HG03460 (cell line): ENCODE measurements around the gene ASB6.
A peak's percentile ranks its signal among the peaks of the same experiment; 100 is the strongest.

ENCODE experiments used
- ATAC-seq: cut with Tn5 transposase; IDR thresholded peaks from one replicate; pipeline ENCODE4 v1.9.1; 2021; ENCODE audit not compliant: unreplicated experiment

ASB6 gene

DNA sequence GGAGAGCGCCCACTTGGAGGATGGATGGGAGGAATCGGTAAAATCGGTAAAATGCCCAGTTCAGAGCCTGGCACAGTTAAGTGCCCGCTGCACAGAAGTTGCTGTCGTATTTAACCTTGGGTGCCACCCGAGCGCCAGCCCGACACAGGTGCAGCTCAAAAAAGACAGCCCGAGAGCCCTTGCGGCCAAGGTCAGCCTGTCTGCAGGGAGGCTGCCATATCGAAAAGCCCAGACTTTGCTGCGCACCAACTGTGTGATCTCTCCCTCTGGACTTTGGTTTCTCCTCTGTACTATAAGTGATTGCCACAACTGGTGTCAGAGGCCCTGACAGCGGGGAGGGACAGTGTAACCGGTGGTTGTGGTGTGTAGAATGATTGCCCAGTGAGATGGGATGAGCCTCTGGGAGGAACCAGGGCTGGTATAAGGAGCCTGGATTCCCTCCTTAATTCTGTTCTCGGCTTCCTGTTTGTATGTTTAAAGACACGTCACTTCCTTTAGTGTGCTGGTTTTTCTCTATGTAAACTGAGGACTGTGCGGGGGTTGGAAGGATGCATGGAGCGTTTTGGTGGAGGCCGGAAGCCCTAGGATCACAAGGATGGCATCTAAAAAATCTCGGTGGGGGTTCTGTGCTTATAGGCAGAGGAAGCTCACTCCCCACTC is 15.2 kb downstream of the ASB6 start:
- ATAC-seq = peak; percentile 20

GRCh38 chr9:129626079-129626624 is 15.8 kb downstream of the ASB6 start, which contains the start of gene NTMT1:
NTMT1 (plus strand) TSS chr9:129626163; CDS start chr9:129632704, 6,541 bp downstream.
- ATAC-seq = peak; percentile 74

DNA sequence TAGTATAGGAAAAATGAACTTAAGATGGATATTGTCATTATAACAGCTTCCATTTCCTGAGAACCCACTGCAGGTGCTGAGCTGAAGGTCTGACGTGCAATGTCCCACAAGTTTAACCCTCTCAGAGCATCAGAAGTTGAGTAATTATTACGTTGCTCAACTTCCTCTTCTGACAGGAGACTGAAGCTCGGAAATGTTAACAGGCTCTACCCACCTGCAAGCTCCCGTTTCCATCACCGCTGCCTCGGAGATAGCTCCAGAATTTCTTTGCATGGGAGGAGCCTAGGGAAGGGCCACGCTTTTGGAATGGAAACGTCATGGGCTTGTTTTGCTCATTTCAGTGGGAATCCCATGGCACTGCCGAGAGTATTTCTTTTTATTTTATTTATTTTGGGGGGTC is 17.0 kb downstream of the ASB6 start:
- ATAC-seq = no peak

GRCh38 chr9:129624168-129624759 is 17.7 kb downstream of the ASB6 start:
- no peak for ATAC-seq

DNA sequence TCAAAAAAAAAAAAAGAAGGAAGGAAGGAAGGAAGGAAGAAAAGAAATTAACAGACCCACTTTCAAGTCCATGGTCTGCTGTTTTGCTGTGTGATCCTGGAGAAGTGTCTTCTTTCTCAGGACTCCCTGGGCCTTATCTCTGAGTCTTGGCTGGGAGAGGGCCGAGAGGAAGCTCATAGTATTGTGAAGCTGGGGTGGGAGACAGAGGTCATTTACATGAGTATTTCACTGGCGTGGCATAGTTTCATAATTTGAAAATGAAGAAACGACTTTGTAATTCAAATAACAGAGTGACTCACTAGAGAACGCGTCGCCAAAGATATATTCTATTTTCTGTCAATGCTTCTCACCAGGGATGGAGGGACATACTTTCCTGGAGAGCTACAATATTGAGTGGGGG is 18.6 kb downstream of the ASB6 start:
- ATAC-seq = no peak

DNA sequence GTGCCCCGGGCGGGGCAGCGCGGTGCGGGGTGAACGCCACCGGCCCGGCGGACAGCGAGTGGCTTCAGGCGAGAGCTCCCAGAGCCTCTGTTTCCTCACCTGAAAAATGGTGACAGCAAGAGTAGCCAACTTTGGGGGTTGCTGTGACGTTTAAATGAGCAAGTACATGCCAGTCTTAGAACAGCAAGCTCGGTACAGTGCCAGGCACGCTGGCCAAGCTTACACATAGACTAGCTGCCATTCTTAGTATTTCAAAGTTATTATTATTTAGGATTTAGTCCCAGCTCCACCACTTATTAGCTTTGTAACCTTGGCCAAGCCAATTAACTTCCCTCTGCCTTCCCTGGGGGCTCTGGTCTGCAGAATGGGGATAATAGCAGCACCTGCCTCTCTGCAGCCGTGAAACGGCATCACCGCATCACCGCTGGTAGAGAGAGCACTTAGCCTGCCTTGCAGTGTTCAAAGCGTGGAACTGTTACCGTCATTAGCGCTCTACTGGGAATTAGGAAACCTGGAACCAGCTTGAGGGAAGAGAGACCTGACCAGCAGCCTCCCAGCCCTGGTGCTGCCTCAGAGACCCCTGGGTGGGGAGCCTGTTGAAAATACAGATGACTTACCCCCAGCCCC is 21.2 kb downstream of the ASB6 start, which contains the start of gene C9orf50:
C9orf50 (minus strand) TSS at position 433 of the 627 bp plus-strand sequence. CDS start 527 bp downstream, outside the sequence.
- no peak for ATAC-seq

DNA sequence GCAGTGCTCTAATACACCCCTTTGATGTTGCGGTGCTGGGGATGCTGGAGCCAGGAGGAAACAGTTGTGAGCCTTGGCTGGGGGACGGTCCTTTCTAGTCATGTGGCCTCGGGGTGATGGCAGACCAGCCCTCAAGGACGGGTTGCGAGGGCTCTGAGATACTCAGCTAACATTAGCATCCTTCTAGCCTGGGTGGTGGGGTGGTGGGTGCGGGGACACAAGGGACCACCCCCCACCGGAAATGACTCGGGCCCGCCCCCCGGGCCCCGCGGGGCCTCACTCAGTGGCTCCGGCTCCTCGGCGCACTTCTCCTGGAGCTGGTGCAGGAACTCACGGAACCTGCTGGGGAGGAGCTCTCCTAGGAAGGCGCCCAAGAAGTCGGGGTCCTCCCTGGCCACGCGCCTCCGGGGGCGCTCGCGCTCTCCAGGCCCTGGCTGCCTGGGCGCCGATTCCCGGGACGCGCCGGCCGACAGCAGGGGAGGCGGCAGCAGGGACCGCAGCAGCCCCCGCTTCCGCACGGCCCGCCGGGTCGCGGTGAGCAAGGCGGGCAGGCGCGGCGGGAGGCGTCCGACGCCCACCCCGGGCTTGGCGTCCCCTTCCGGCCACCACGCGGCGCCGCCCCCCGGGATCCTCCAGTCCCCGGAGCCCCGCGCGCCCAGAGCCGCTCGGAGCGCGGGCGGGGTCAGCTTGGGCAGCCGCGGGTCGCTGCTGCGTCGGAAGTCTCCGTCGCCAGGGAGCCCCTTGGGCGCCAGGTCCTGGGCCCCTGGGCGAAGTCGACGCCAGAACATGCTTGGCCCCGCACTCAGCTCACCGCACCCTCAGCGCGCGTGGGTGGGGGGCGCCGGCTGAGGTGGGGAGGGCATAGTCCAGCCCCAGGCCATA is 21.9 kb downstream of the ASB6 start:
- ATAC-seq = no peak

DNA sequence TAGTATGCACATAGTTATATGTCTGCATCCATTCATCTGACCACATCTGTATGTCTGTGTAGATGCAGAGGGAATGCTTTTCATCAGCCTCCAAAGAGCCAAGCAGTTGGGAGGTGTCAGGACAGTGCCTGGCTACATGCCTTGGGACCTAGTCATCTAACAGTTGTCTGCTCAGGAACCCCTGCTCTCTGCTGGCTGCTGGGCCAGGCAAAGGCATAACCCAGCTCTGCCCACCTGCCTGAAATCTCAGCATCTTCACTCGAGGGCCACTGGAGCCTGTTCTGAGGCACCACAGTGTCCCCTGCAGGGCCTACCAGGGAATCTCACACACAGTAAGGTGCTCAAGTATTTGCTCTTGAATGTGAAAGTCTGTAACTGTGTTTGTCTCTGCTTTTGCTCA is 24.8 kb downstream of the ASB6 start:
- ATAC-seq = no peak

- ATAC-seq = no peak
Measured at GRCh38 chr9:129615407-129616285, 26.3 kb downstream of the ASB6 start.

DNA sequence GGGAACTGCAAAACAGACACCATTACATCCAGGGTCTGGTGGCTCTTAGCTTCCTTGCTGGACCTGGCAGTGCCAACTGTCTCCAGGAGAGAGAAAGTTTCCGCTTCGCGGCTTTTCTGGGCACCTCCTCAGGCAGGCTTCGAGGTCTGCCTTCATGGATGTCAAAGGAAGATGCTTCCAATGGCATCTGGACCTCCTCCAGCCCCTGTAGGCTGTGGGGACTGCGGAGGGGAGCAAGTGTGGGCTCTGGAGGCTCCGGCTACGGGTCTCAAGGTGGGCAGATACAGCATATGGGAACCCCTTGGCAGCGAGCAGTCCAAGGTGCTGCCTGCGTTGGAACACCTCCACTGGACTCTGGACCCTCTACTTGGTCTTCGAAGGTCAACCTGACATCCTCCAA is 27.0 kb downstream of the ASB6 start:
- no peak for ATAC-seq

- no peak for ATAC-seq
Measured at GRCh38 chr9:129613520-129614175, 28.3 kb downstream of the ASB6 start.

DNA sequence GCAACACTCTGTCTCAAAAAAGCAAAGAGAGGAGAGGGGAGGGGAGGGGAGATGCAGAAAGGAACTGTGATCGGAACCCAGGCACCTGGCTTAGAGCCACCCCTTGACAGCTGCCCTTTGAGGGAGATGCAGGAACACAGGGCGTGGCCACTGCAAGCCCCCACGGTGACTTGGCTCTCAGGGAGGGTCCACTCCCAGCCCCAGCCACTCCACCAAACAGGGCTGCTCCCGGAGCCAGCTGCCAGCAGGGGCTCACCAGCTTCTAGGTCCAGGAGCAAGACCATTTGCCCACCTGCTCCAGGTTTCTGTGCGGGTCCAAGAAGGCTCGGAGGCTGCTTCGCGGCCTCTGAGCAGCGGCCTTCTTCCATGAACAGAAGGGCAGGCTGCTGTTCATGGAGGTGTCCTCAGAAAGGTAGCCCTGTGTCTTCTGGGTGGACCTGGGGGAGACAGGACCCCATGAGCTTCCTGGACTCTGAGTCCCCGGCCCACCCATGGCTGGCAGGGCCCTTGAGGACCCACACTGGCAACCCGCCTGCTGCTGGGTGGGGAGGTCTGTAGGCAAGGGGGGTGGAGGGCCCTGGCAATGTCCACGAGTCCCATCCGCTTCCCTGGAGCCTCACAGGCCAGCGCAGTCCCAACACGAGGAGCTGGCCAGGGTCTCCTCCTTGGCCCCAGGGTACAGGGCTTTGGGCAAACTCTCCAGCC is 29.0 kb downstream of the ASB6 start:
- ATAC-seq = no peak

DNA sequence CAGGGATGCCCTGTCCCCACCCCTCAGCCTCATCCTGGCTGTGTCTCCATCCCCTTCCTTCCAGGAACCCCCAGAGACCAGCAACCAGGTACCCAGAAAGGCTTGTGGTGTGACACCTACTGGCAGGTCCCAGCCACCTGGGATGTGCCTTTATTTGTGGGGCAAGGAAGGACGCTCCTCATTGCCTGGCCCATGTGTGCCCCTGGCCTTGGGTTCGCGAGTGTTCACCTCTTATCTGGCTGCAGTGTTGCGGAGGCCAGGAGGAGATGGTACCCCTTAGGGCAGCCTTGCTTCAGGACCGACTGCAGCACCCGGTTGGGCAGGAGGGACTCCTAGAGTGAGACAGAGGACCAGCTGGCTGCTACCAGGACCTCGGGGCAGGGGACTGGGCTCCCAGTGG is 29.8 kb downstream of the ASB6 start:
- ATAC-seq = no peak

GRCh38 chr9:129611307-129611800 is 30.6 kb downstream of the ASB6 start:
- ATAC-seq = no peak

GRCh38 chr9:129610473-129611306 is 31.3 kb downstream of the ASB6 start:
- no peak for ATAC-seq

- no peak for ATAC-seq
Measured at GRCh38 chr9:129610213-129610472, 31.8 kb downstream of the ASB6 start.

DNA sequence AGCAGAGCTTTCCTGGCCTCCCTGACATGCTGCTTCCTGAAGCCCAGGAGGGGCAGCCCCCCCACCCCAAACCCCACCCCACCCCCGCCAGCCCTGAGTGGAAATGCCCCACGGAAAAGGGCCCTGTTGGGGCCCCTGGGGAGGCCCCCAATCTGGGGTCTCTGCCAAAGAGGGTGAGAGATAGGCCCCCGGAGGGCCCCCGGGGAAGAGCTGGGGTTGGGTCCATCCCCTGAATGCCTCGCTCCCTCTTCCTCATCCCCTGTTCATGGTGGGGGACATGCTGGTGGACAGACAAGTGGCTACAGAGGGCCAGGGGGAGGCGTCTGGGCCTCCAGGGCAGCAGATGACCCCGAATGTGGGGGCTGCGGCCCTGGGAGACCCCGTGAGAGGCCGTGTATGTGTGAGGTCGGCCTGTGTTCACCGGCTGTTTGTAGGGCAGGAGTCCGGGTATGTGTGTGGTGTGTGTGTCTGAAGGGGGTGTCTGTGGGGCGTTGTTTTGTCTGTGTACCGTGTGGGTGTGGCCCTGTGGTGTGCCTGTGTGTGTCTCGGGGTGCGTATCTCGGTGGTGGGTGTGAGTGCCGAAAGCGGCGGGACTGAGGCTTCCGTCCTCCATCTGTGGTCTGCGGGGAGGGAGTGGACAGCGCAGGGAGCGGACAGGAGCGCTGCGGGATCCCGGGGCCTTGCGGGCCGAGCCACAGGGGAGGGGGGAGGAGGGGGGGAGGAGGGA is 32.3 kb downstream of the ASB6 start:
- no peak for ATAC-seq
